IMR-90 (cell line): Measurements from ENCODE around the gene GHR. TPM values are rescaled to one million over a fixed set of nuclear protein-coding genes. Genes with fewer than 3 reads are reported as not detected.

Experiments
- ATAC-seq: fragments of 200-7000 bp; cut with Tn5 transposase; 2 replicates; pipeline ENCODE4 v1.9.1; 2020; ENCODE audit warnings: low read depth, mild to moderate bottlenecking, moderate library complexity
- BruUV-seq: library from RNA; stranded (reverse); fragments of 400-500 nt; replicated peaks from 2 replicates; lab custom pipeline; 2021; lab: Mats Ljungman, UMichigan
- CTCF ChIA-PET: fragments of 300-600 bp; formaldehyde crosslinking; extraction: SDS; loops from one replicate; lab custom pipeline; 2021; ENCODE audit warnings: antibody characterized with exemption; lab: Yijun Ruan, JAX
- POLR2A ChIA-PET: fragments of 300-600 bp; sonication (Branson Sonifier 250); formaldehyde crosslinking; loops from one replicate; lab custom pipeline; 2022; ENCODE audit warnings: antibody characterized with exemption; ENCODE audit not compliant: unreplicated experiment; lab: Charles Lee
- DNase-seq: peaks from one replicate; pipeline ENCODE4 v3.0.0; 2013
- H2AFZ ChIP-seq: replicated peaks from 2 replicates; pipeline ENCODE3; 2013; ENCODE audit warnings: low read length, mild to moderate bottlenecking; ENCODE audit not compliant: poor library complexity
- H2AK5ac ChIP-seq: 2 replicates; pipeline ENCODE4 v1.6.1; 2013; ENCODE audit warnings: low read depth, low read length, inconsistent platforms
- H2AK9ac ChIP-seq: replicated peaks from 2 replicates; pipeline ENCODE3; 2013; ENCODE audit warnings: mild to moderate bottlenecking, low read depth, low read length, moderate library complexity; ENCODE audit not compliant: poor library complexity
- H2BK120ac ChIP-seq: 2 replicates; pipeline ENCODE4 v1.6.1; 2013; ENCODE audit warnings: low read depth, low read length, inconsistent platforms
- H2BK15ac ChIP-seq: 3 replicates; pipeline ENCODE4 v1.6.1; 2013; ENCODE audit warnings: low read depth, low read length, inconsistent platforms
- H2BK20ac ChIP-seq: 2 replicates; pipeline ENCODE4 v1.6.1; 2013; ENCODE audit warnings: low read depth, mild to moderate bottlenecking, inconsistent platforms, low read length, moderate library complexity
- H2BK5ac ChIP-seq: 2 replicates; pipeline ENCODE4 v1.6.1; 2013; ENCODE audit warnings: mild to moderate bottlenecking, low read depth, low read length, inconsistent platforms; ENCODE audit not compliant: poor library complexity, severe bottlenecking
- H3K14ac ChIP-seq: replicated peaks from 2 replicates; pipeline ENCODE4 v1.6.1; 2013; ENCODE audit warnings: low read depth, low read length, inconsistent platforms
- H3K18ac ChIP-seq: 2 replicates; pipeline ENCODE4 v1.6.1; 2013; ENCODE audit warnings: low read depth, low read length, control low read depth
- H3K23ac ChIP-seq: 2 replicates; pipeline ENCODE4 v1.6.1; 2013; ENCODE audit warnings: low read depth, low read length, inconsistent platforms
- H3K27ac ChIP-seq: 2 replicates; pipeline ENCODE4 v1.5.1; 2013; ENCODE audit warnings: mild to moderate bottlenecking, control low read depth, low read length; ENCODE audit not compliant: insufficient read depth
- H3K27me3 ChIP-seq: 2 replicates; pipeline ENCODE4 v1.6.1; 2013; ENCODE audit warnings: low read length; ENCODE audit not compliant: control insufficient read depth, insufficient read depth
- H3K36me3 ChIP-seq: 2 replicates; pipeline ENCODE4 v1.6.1; 2013; ENCODE audit warnings: low read length, mixed read lengths; ENCODE audit not compliant: control insufficient read depth, insufficient read depth
- H3K4ac ChIP-seq: 2 replicates; pipeline ENCODE4 v1.6.1; 2013; ENCODE audit warnings: low read depth, low read length, inconsistent platforms
- H3K4me1 ChIP-seq: 2 replicates; pipeline ENCODE4 v1.6.1; 2013; ENCODE audit warnings: low read length, mixed read lengths; ENCODE audit not compliant: control insufficient read depth, insufficient read depth
- H3K4me2 ChIP-seq: 2 replicates; pipeline ENCODE4 v1.6.1; 2013; ENCODE audit warnings: low read depth, mild to moderate bottlenecking, control low read depth, low read length, moderate library complexity
- H3K4me3 ChIP-seq: 2 replicates; pipeline ENCODE4 v1.5.1; 2013; ENCODE audit warnings: low read depth, mild to moderate bottlenecking, control low read depth, low read length, moderate library complexity; ENCODE audit not compliant: insufficient read depth
- H3K56ac ChIP-seq: 2 replicates; pipeline ENCODE4 v1.6.1; 2013; ENCODE audit warnings: low read length, inconsistent platforms; ENCODE audit not compliant: insufficient read depth; ENCODE audit errors: extremely low read depth
- H3K79me1 ChIP-seq, 2 experiments: 2 replicates each; pipeline ENCODE4 v1.6.1; 2013; ENCODE audit warnings: low read length in 2 of 2, inconsistent platforms in 1 of 2, low read depth in 1 of 2
- H3K9ac ChIP-seq: 2 replicates; pipeline ENCODE4 v1.6.1; 2013; ENCODE audit warnings: low read depth, low read length, control low read depth
- H3K9me1 ChIP-seq: 2 replicates; pipeline ENCODE4 v1.6.1; 2013; ENCODE audit warnings: low read length, inconsistent platforms; ENCODE audit not compliant: insufficient read depth
- H3K9me3 ChIP-seq: 2 replicates; pipeline ENCODE4 v1.6.1; 2013; ENCODE audit warnings: low read length; ENCODE audit not compliant: control insufficient read depth, insufficient read depth
- H4K20me1 ChIP-seq: 2 replicates; pipeline ENCODE4 v1.6.1; 2013; ENCODE audit warnings: low read length, inconsistent platforms; ENCODE audit not compliant: insufficient read depth
- H4K5ac ChIP-seq: 2 replicates; pipeline ENCODE4 v1.6.1; 2013; ENCODE audit warnings: mild to moderate bottlenecking, low read depth, low read length, control low read depth
- H4K8ac ChIP-seq, 2 experiments: 2 replicates each; pipeline ENCODE4 v1.6.1; 2013; ENCODE audit warnings: low read depth in 2 of 2, low read length in 2 of 2, control low read depth in 1 of 2, inconsistent platforms in 1 of 2
- H4K91ac ChIP-seq: 2 replicates; pipeline ENCODE4 v1.6.1; 2013; ENCODE audit warnings: low read depth, low read length, inconsistent platforms; ENCODE audit not compliant: insufficient read depth
- SMC3 ChIP-seq: fragments of 150-350 bp; IDR thresholded peaks from 2 replicates; pipeline ENCODE4 v1.6.1; 2016; ENCODE audit warnings: low read depth, mild to moderate bottlenecking, antibody characterized with exemption, low read length, moderate library complexity
- WGBS, 2 experiments: methylation state at CpG; one replicate each; pipeline versions ENCODE4 v1.1.5 to v1.1.7; 2013; ENCODE audit warnings: missing lambda C conversion rate in 2 of 2; ENCODE audit not compliant: insufficient read length in 1 of 2; ENCODE audit errors: extremely low coverage in 2 of 2; 5-methylcytosine and 5-hydroxymethylcytosine counted together
- dilution Hi-C: fragments of 300-500 bp; cut with HindIII; formaldehyde crosslinking; loops from one replicate; pipeline ENCODE4 v1.14.3; 2018; ENCODE audit warnings: low sequenced_read_pairs; ENCODE audit not compliant: unreplicated experiment
- in situ Hi-C: fragments of 300-500 bp; cut with MboI; formaldehyde crosslinking; loops from 3 replicates; pipeline ENCODE4 v1.14.3; 2019; ENCODE audit warnings: low sequenced_read_pairs, inconsistent platforms, mixed read lengths
- intact Hi-C: fragments of 100-400 bp; cut with micrococcal nuclease; formaldehyde crosslinking; loops from 2 replicates; pipeline ENCODE4 v1.10.0; 2022
- polyA plus RNA-seq, 3 experiments: library from polyadenylated mRNA; depleted of rRNA; stranded (reverse); fragments of >200 nt; gene quantifications; 2 replicates each; pipeline ENCODE4 v1.2.3, GENCODE V29; 2012; ENCODE audit warnings: low replicate concordance in 1 of 3
- total RNA-seq: library from RNA; depleted of rRNA; stranded (reverse); fragments of >200 nt; gene quantifications from 2 replicates; pipeline ENCODE4 v1.2.3, GENCODE V29; 2012
- TF ChIP-seq, protein P1 (sequence below): fragments of 150-350 bp; IDR thresholded peaks from 2 replicates; pipeline ENCODE4 v1.6.1; 2017; ENCODE audit warnings: mild to moderate bottlenecking, antibody characterized with exemption, low read length, low read depth

Gene GHR
- total and polyA plus RNA-seq, 2 of the 4 experiments (the other 2 are of a cell fraction) = 0.36 to 1.1 TPM

DNA sequence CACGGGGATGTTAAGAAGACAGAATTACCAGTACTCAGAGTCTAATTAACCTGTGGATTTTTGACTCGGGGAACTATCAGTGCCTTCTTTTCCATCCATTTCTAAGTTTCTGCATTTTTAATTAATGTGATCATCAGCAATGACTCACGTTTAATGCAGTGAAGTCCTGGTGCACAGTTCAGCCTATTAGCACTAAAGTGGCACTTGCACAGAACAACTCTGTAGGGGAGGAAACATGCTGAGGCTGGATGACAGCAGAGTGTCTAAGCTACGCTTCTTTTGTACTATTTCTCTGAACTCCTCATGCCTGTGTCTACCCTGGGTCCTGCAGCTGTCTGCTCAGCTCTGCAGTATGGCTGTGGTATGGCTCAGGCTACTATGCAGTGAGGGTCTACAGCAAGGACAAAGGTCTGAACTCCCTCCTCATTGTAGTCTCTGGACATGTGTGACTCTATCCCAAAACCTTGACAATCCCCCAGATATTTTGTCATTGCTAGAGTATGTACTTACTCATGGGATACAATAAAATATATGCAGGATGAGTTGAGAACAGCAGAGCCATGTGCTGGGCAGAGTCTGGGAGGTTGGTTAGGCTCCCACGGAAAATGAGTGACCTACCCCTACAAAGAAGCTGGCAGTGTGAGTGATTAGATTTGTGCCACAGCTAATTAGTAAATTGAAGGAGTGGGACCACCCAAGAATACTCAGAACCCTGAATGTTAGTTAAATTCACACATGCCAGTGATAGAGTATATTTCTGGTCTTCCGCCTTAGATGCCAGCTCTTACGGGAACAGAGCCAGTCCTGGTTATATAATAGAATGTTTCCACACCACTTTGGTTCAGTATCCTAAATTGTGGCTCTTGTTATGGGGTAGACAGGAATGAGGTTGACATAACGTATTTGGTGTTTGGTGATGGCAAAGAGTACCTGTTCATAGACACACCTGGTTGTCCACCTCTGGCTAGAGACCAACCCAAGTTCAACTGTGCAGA, 148.0 kb downstream of the GHR start:
- ChIA-PET POLR2A (no interaction called here), CTCF (no interaction called here)
- H2AK9ac ChIP-seq = no peak overlapping the region
- ATAC-seq (no peak; the same call in 1 of the 2 replicates), DNase-seq (peak; percentile 1)
- no TSS peak for BruUV-seq
- H3K56ac ChIP-seq = no peak overlapping the region
- H3K27ac ChIP-seq = no peak overlapping the region
- WGBS, 2 experiments = 40% methylated on average over 1 of the region's 8 CpGs; no CpG with 5 or more reads in 1 of the 2 experiments
- intact Hi-C loops (no loop called here), dilution Hi-C loops (no loop called here), in situ Hi-C loops (no loop called here)
- no peak overlapping the region for H2BK5ac ChIP-seq
- no peak overlapping the region for H2BK20ac ChIP-seq
- H3K4me3 ChIP-seq = no peak overlapping the region
- no peak overlapping the region for H4K91ac ChIP-seq
- no peak overlapping the region for H4K8ac ChIP-seq
- no peaks in the 10 kb centered on the region for H3K4me1 ChIP-seq
- no peak overlapping the region for H2AK5ac ChIP-seq
- no peak overlapping the region for H3K23ac ChIP-seq
- no peak overlapping the region for H3K4me2 ChIP-seq
- no peak for TF ChIP-seq SMC3
- TF ChIP-seq, protein P1, sequence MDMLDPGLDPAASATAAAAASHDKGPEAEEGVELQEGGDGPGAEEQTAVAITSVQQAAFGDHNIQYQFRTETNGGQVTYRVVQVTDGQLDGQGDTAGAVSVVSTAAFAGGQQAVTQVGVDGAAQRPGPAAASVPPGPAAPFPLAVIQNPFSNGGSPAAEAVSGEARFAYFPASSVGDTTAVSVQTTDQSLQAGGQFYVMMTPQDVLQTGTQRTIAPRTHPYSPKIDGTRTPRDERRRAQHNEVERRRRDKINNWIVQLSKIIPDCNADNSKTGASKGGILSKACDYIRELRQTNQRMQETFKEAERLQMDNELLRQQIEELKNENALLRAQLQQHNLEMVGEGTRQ = no peak
- H3K14ac ChIP-seq = no peak overlapping the region
- H4K5ac ChIP-seq = no peak overlapping the region
- no peaks in the 10 kb centered on the region for H3K36me3 ChIP-seq
- no peaks in the 10 kb centered on the region for H4K20me1 ChIP-seq
- H3K79me1 ChIP-seq = no peaks in the 10 kb centered on the region
- H2AFZ ChIP-seq = no peak overlapping the region
- no peaks in the 10 kb centered on the region for H3K9me1 ChIP-seq
- H3K18ac ChIP-seq = no peak overlapping the region
- H2BK120ac ChIP-seq = no peak overlapping the region
- no peaks in the 10 kb centered on the region for H3K27me3 ChIP-seq
- no peaks in the 10 kb centered on the region for H3K9me3 ChIP-seq
- no peak overlapping the region for H2BK15ac ChIP-seq
- H3K4ac ChIP-seq = no peak overlapping the region
- H3K9ac ChIP-seq = no peak overlapping the region
